GM21737 (cell line): ENCODE measurements around the gene OR6M1.

Source experiments
- ATAC-seq: cut with Tn5 transposase; IDR thresholded peaks from one replicate; pipeline ENCODE4 v1.9.1; 2021; ENCODE audit warnings: mild to moderate bottlenecking, moderate library complexity; ENCODE audit not compliant: unreplicated experiment

OR6M1 gene

GRCh38 chr11:123806249-123806648, at the start of gene OR6M1:
OR6M1 (minus strand) TSS chr11:123806349; CDS start chr11:123806349, 0 bp downstream.
- ATAC-seq, result no peak

- ATAC-seq, result no peak
Measured at GRCh38 chr11:123853038-123853437, 46.9 kb upstream of the OR6M1 start.

GRCh38 chr11:123852321-123852720, 46.2 kb upstream of the OR6M1 start:
- no peak for ATAC-seq

- ATAC-seq, result no peak
Measured at GRCh38 chr11:123851110-123851509, 45.0 kb upstream of the OR6M1 start.

GRCh38 chr11:123841174-123841573, 35.0 kb upstream of the OR6M1 start:
- ATAC-seq, result no peak

GRCh38 chr11:123839131-123839530, 33.0 kb upstream of the OR6M1 start:
- ATAC-seq, result no peak

- no peak for ATAC-seq
Measured at GRCh38 chr11:123838659-123839058, 32.5 kb upstream of the OR6M1 start.

DNA sequence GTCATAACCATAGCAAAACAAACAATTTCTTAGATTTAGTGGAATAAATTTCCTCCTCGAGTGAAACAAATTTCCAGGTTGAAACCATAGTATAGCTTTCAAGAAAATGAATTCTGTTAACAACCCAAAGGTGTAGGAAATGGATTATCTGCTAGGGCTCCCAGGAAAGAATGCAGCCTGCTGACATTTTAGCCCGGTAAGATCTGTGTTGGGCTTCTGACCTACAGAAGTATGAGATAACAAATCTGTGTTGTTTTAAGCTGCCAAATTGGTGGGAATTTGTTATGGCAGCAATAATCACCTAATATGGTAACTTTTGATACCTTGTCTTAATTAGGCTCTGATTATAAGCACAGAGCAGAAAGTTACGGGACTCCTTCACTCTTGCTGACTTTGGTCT, 32.0 kb upstream of the OR6M1 start:
- ATAC-seq, result no peak

DNA sequence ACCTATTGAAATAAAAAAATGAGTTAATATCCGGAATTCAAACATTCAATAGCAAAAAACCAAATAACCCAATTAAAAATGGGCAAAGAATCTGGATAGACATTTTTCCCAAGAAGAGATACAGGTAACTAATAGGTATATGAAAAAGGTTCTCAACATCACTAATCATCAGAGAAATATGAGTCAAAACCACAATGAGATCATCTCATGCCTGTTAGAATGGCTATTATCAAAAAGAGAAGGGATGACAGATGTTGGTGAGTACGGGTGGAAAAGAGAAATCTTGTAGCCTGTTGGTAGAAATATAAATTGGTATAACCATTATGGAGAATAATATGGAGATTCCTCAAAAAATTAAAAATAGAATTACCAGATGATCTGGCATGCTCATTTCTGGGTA, 26.9 kb upstream of the OR6M1 start:
- no peak for ATAC-seq

GRCh38 chr11:123829745-123830144, 23.6 kb upstream of the OR6M1 start:
- ATAC-seq, result no peak

DNA sequence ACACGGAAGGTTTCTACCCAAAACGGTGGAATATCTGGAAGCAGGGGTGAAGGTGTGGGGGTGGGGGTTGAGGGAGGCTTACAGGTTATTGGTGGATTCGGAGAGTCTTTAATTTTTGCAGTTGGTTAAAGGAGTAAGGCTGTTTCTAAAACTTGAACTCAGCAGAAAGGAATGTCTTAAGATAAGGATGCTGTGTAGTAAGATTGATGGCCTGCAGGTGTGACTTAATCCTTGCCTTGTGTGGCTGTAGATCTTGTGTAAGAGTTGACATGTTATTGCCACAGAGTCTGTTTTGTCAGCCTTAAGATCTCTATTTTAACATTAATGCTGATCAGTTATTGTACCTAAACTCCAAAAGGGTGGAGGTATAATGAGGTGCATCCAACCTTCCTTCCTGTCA, 16.4 kb upstream of the OR6M1 start:
- no peak for ATAC-seq

DNA sequence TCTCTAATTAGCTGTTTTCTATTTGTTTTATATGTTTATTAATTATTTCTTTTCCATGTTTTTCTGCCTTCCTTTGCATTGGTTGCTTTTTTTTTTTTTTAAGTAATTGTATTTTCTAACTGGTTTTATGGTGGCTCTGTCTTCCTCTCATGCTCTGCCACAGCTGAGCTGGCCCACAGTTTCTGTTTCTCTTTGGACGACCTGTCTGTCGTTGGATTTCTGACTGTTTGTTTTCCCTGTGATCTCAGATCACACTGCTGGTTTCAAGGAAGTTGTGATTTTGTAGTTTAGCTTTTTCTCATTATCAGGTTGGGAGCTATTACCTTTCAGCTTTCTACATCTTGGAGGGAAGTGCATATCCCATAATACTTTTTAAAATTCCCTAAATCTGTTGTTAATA, 15.9 kb upstream of the OR6M1 start:
- ATAC-seq, result no peak

GRCh38 chr11:123815122-123815521, 9.0 kb upstream of the OR6M1 start:
- no peak for ATAC-seq

DNA sequence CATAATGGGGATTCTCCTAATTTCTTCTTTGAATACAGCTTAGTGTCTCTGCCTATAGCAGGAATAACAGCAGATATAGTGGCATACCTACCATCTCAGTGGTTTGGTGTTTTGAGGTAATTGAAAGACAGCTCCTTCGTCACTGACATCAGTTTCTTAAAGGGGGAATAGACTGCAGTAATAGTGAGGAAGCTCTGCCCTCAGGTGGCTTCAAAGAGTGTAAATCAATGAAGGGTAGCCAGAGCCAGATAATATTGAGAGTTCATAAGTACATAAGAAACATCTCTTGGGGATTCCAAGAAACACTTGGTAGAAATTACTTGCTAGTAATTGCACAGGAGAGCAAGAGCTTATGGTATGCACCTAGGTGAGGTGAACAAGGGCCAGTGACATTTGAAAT, 4.4 kb downstream of the OR6M1 start:
- no peak for ATAC-seq

DNA sequence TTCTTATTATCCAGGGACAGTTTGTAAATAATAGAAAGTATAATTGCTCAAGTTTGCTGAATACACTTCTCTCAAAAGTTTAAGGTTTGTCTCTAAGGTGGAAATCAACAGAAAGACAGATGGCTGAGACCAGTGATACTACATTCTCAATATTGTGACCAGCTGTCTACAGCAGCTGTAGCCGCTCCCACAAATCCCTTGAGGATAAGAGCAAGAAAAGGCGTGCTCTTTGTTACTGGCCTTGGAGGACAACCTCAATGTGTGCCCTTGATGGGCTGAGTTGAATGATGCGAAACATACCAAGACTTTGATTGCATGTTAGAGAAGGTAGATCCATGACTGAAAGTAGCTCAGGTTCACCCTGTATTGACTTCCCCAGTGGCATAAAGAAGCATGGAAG, 6.1 kb downstream of the OR6M1 start:
- ATAC-seq, result no peak

GRCh38 chr11:123799438-123799837, 6.7 kb downstream of the OR6M1 start:
- ATAC-seq, result no peak

- no peak for ATAC-seq
Measured at GRCh38 chr11:123798513-123799252, 7.5 kb downstream of the OR6M1 start.

GRCh38 chr11:123798079-123798478, 8.1 kb downstream of the OR6M1 start:
- no peak for ATAC-seq

DNA sequence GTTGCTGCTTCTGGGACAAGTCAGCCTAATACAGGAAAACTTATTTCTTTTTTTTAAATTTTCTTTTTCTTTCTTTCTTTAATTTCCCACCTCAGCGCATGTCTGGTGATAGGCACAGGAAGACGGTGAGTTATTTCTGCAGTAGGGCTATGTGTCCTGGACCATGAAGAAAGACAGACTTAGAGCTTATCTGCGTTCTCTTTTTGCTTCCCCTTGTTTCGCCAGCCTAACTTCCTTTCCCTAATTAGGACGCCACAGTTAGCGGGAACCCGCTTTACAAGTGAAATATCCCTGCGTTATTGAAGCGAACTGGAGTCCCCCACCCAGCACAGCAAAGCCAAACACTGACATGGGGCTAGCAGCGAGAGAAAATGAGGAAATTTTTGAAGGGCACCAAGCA, 8.6 kb downstream of the OR6M1 start:
- ATAC-seq, result no peak

DNA sequence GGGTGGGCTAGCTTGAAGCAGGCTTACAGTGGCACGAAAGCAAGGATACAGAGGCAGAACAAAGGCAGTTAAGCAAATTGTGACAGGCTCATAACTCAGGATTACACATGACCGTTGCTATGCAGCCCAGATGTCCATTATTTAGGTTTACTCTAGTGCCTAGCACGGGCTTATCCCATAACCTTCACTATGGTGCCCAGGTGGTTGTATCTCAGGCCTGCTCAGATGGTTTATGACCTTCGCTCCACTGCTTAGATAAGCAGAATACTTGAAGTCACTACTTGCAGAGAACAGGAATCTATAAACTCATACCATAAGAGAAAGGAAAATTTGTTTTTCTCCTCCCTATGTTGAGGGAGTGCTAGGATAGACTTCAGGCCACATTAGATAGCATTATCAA, 9.0 kb downstream of the OR6M1 start:
- ATAC-seq, result no peak

DNA sequence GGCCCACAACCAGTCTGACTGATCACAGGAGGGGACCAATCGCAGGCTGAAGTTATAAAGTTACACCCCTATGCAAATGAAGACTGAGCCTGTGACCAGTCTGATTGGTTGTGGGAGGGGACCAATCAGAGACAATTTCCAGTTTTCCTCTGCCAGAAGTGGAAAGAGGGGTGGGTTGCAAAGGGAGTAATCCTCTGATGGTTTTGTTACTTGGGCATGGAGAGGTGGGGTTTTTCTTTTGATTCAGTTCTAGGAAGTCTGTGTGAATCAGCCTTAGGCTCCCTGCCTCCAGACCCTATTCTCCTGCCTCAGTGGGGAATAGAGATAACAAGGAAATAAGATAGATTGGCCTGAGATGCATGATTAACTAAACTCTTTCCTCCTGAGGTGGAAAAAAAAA, 9.9 kb downstream of the OR6M1 start:
- no peak for ATAC-seq

GRCh38 chr11:123783536-123783935, 22.6 kb downstream of the OR6M1 start:
- no peak for ATAC-seq

DNA sequence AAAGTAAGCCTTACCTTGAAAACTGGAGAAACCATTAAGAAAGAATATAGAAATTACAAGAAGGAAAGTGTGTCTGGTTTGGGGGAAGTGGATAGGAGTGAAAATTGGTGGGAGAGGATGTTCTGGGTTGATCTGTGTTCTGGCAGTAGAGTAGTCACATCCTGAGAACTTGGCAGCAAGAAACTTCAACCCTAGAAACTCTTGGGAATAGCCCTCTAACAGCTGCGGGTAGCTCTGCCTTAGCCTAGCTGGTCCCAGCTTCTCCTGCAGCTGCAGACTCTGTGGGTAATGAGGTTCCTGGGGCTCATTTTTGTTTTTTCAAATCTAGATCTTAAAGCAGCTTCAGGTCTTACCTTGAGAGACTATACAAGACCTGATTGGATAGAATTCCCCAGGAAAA, 27.6 kb downstream of the OR6M1 start:
- ATAC-seq, result no peak
